Islet of Langerhans (tissue), 1 donor: Measurements from ENCODE around the gene SLC2A8.

Source experiments
- FAIRE-seq: peaks from one replicate; lab custom pipeline; 2011; peaks lifted over from hg19 to GRCh38; lab: Jason Lieb, UNC

SLC2A8 gene

DNA sequence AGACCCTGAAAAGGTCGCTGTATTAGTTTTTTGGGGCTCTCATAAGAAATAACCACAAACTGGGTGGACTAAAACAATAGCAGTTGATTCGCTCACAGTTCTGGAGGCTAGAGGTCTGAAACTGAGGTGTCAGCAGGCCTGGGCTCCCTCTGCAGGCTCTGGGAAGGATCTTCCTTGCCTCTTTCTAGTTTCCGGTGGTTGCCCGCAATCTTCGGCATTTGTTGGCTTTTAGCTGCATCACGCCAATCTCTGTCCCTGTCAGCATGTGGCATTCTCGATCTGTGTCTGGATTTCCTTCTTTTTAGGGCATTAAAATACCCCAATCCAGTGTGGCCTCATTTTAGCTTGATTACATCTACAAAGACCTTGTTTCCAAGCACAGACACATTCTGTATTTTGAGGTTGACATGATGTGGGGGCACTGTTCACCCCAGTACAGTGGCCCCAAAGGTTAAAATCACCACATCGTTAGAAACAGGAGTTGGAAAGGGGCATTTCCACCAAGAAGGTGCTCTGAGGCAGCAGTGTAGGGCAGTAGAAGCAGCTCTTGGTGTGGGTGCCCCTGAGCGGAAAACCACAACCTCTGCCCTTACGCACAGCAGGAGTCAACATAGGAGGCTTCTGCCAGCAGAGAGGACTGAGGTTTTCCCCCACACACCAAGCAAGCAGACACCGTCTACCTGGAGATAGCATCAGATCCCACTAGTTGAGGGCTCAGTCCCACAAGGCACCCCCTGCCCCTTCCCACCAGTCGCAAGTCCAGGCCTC lies 40.7 kb downstream of the SLC2A8 start:
- no peak for FAIRE-seq

GRCh38 chr9:127438394-127438793 lies 41.4 kb downstream of the SLC2A8 start:
- no peak for FAIRE-seq

GRCh38 chr9:127444283-127444920 lies 47.4 kb downstream of the SLC2A8 start:
- FAIRE-seq: no peak

DNA sequence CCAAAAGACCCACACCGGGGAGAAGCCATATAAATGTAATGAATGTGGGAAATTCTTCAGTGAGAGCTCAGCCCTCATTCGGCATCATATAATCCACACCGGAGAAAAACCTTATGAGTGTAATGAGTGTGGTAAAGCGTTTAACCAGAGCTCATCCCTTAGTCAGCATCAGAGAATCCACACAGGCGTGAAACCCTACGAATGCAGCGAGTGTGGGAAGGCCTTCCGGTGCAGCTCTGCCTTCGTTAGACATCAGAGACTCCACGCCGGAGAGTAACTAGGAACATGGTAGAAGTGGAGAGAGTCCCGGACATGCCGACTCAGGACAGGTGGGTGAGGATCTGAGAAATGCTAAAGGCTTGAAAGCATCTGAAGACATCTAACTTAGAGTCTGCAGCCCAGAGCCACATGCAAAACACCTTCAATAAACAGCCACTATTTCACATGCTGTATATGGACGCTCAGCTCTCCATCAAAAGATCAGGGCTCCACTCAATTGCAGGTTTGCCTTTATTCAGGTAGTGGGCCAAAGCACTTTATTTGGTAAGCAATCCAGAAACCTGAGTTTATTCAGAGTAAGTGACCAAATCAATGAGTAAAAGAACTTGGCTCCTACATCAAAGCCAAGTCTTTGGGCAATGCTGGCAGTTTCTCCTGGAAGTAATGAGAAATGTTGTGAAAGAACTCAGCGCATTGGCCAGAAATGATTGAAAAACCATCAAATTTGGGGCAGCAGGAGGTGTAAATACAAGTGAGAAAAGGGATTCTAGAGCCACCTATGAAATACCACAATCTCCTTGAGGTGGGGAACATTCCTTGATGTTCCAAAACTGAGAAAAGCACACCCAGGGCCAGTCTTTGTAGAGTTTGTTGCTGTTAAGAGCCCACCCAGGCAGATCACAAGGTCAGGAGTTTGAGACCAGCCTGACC lies 48.2 kb downstream of the SLC2A8 start:
- no peak for FAIRE-seq

GRCh38 chr9:127445851-127446712 lies 49.1 kb downstream of the SLC2A8 start:
- FAIRE-seq: no peak

- no peak for FAIRE-seq
These were observed 49.9 kb downstream of the SLC2A8 start for GRCh38 chr9:127446713-127447415.

DNA sequence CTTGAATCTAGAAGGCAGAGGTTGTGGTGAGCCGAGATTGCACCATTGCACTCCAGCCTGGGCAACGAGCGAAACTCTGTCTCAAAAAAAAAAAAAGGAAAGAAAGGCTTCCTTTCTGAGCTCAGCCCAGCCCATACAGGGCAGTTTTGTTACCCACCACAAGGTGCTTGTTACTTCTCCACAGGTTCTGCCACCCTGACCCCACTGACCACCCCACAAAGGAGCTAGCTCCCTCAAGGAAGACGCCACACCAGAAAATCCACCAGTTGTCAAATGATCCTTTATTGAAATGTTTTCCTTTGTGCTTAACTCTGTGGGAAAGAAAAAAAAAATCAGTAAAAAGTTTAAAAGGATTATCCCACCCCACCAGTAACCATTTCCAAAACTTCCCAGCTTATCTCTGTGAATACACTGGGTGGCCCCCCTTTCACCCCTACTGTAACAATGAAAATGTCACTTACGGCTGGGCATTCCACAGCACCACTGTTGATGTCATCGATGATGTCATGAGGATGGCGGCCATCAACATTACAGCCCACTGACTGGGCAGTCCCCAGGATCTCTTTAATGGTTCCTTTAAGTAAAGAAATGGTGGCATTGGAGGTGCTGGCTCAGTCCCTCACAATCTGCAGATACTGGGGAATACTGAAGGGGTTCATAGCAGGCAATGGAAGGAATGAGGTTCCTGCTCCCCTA lies 50.6 kb downstream of the SLC2A8 start:
- no peak for FAIRE-seq

- FAIRE-seq: no peak
These were observed 51.3 kb downstream of the SLC2A8 start for GRCh38 chr9:127448112-127448805.

- FAIRE-seq: no peak
These were observed 52.5 kb downstream of the SLC2A8 start for GRCh38 chr9:127449332-127449966.

- no peak for FAIRE-seq
These were observed 53.3 kb downstream of the SLC2A8 start for GRCh38 chr9:127450243-127450760.

- no peak for FAIRE-seq
These were observed 54.0 kb downstream of the SLC2A8 start, which contains the start of the genes LRSAM1 and RPL12 for GRCh38 chr9:127450830-127451607. Gene LRSAM1, plus strand, starts transcription at chr9:127451510. Its CDS starts 3,018 bp downstream, at chr9:127454528. Gene RPL12, minus strand, starts transcription at chr9:127451406. Its CDS starts 89 bp downstream, at chr9:127451317.

DNA sequence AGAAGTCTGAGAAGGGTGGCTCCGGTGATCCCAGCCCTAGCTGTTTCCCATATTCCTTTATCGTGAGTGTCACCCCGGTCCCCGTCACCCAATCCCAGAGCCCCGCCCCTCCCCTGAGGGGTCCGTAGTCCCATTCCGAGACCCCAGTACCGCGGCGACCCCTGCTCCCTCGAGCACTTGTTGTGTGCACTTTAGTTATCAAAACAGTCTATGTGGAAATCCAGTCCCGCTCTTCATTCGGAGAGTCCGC lies 54.6 kb downstream of the SLC2A8 start:
- FAIRE-seq: no peak

DNA sequence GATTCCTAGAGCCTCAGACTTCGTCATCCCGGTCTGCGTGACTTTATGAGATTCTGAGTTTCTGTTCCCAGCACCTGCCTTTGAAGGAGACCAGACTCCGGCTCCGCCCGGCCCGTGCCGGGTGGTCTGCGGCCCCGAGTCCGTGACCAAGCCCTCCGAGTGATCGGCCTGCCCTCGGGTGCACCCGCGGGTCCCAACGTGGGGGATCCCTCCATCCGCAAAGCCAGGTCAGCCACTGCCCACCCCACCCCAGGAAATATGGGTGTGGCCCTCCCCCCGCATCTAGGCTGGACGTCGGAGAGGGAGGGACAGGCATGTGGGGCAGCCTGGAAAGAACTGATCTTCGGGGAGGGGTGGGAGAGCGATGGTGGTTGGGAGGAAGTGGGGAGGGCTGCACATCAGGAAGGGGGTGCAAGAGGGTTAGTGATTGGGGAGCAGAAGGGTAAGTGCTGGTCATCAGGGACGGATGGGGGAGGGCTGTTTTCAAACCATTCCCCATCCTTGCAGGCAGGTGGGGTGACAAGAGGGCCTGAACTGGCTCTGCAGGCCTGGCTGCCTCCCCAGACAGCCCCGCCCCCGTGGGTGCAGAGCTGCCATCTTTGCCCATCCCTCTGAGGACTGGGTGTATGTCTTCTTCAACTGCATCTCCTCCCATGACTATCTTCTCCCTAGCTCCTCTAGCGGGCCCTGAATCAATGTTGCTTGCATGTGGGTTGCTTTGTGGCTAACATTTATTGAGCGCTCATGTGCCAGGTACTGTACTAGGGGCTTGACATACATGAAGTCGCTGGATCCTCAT lies 55.1 kb downstream of the SLC2A8 start:
- FAIRE-seq: no peak

- FAIRE-seq: no peak
These were observed 55.7 kb downstream of the SLC2A8 start for GRCh38 chr9:127452691-127453090.

DNA sequence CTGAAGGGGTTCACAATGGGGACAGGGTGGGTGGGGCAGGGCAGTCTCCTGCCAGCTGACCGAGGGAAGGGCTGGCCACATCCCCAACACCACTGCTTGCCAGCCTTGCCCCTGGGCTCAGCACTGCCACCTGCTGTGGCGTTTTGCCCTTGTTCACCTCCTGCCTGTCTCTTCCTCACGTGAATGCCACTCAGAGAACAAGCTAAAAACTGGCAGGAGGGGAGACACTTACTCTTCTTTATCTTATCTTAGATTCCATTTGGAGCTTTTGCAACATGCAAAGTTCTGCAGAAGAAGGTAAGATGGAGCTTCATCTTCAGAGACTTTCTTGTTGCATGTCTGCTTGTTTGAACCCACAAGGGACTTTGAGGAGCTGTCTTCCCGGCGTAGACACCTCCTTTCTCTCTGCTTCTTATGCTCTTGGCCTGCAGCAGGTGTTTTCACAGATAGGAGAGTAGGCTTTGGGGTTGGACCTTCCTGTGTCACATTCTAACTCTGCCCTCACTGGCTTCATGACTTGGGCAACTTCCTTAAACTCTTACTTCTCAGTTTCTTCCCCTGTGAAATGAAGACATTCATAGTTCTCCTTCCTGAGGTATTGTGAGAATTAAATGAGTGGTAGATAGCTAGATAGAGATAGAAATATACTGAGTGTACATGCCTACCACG lies 58.5 kb downstream of the SLC2A8 start:
- FAIRE-seq: no peak

DNA sequence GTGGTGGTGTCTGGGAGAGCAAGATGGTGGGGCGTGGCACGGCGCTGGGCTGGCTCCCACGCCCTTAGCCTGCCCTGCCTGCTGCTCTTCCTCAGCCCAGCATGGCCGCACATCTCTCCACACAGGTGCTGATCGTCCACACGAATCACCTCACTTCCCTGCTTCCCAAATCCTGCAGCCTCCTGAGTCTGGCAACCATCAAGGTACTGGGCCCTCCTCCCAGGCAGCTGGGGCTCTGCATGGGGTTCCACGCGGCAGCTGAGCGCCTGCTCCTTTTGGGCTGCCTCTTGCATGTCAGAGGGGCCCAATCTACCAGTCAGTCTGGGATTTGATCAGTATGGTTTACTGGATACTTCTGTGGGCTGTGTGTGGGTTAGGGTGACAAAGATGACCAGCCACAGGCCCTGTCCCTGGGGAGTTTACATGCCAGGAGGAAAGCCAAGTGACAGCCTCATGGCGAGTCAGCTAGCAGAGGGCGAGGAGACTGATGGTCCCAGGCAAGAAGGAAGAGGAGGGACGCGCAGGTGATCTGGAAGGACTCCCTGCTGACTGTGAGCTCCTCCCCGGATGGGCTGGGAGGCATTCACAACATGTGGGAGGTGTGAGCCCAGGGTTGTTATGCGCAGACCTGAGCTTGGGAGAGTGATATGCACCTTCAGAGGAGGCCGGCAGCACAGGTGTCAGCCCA lies 60.4 kb downstream of the SLC2A8 start:
- no peak for FAIRE-seq
